Frontal cortex (tissue), 4 donors: ENCODE measurements around the gene ZNF432. TPM values are rescaled to one million over a fixed set of nuclear protein-coding genes. Genes with fewer than 3 reads are reported as not detected.
"Not testable (repeated sequence)": the region's sequence is repeated elsewhere in the genome, so short reads cannot be mapped to it uniquely, and the experiment has no call there.

ENCODE experiments used
- DNase-seq, 2 donors: peaks; one replicate each; pipeline ENCODE4 v3.0.0; 2012; ENCODE audit warnings: low spot score in 2 of 2
- FAIRE-seq: peaks from 2 replicates; lab custom pipeline; 2012; peaks lifted over from hg19 to GRCh38; lab: Jason Lieb, UNC
- total RNA-seq: library from RNA; depleted of rRNA; stranded (reverse); fragments of >200 nt; gene quantifications from one replicate; pipeline ENCODE4 v1.2.3, GENCODE V29; 2014
- donor health status: control.
- donor health status: control.
- donor health status: control.

ZNF432 gene
- total RNA-seq: 18.8 TPM

GRCh38 chr19:52048555-52049501 lies at the start of gene ZNF432:
ZNF432 (minus strand) TSS chr19:52048838; CDS start chr19:52046868, 1,970 bp downstream.
- FAIRE-seq (no peak), DNase-seq (peak; percentile 62 to 82)

GRCh38 chr19:52096416-52096815 lies 47.8 kb upstream of the ZNF432 start:
- not testable (repeated sequence) for DNase-seq, FAIRE-seq

GRCh38 chr19:52095172-52096014 lies 46.8 kb upstream of the ZNF432 start, which contains the start of gene ZNF841:
ZNF841 (minus strand) TSS chr19:52095765; CDS start chr19:52084801, 10,964 bp downstream.
- no peak for FAIRE-seq

GRCh38 chr19:52094526-52095130 lies 46.0 kb upstream of the ZNF432 start:
- no peak for FAIRE-seq

More at GRCh38 chr19:52095172-52096014, 46.8 kb upstream of the ZNF432 start, which contains the start of gene ZNF841:
- peak; percentile 58 to 89 for DNase-seq

DNA sequence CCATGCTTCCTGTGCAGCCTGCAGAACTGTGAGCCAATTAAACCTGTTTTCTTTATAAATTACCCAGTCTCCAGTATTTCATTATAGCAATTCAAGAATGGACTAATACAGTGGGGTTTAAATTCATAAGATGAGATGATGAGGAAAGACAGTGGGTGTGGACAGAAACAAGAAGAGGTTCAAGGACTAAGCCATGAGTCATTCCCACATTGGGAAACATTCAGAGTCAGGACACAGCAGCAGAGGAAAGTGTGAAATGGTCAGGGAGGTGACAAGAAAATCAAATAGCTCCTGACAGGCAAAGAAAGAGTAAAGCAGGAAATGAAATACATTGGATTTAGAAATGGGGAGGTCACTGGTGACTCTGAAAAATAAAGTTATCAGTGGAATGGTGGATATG lies 37.8 kb upstream of the ZNF432 start:
- FAIRE-seq: no peak
- no peak for DNase-seq

More at GRCh38 chr19:52094526-52095130, 46.0 kb upstream of the ZNF432 start:
- DNase-seq: no peak

DNA sequence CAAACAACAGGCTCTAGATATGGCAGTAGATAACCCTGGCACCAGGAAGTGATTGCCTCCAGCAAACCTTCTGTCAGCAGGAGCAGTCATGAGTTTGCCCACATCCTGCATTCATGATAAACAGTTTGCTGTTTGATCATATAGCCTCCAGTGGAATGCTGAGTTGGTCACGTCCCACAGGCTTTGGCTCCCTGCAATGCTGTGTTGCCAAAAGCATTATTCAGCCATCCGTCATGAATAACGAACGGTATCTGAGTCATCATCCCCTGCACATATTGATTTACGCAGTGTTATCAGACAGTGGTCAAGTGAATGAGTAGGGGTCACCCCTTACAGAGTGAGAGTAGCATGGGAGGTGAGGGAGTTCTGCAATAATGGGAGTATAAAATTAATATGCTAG lies 21.9 kb upstream of the ZNF432 start:
- DNase-seq: no peak

DNA sequence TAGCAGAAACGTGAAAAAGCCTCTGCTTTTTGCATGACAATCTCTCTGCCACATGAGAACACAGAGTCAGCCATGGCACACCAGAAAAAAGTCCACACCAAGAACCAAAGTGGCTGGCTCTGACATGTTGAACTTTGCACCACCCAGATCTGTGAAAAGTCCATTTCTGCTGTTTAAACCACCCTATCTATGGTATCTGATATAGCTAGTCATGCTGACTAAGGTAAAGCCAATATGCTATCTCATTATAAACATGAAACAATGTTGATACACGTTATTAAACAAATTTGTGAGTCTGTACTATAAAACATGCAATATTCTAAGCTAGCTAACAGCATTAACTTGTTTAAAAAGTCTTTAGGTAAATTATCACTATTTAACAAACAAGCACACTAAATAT lies 21.0 kb upstream of the ZNF432 start:
- FAIRE-seq (no peak), DNase-seq (no peak)

More for the DNA sequence above, 21.9 kb upstream of the ZNF432 start:
- FAIRE-seq: no peak

- no peak for DNase-seq
- FAIRE-seq: no peak
These were observed 17.7 kb upstream of the ZNF432 start for GRCh38 chr19:52066258-52066863.

- DNase-seq (no peak), FAIRE-seq (no peak)
These were observed 16.8 kb upstream of the ZNF432 start for GRCh38 chr19:52065399-52065798.

DNA sequence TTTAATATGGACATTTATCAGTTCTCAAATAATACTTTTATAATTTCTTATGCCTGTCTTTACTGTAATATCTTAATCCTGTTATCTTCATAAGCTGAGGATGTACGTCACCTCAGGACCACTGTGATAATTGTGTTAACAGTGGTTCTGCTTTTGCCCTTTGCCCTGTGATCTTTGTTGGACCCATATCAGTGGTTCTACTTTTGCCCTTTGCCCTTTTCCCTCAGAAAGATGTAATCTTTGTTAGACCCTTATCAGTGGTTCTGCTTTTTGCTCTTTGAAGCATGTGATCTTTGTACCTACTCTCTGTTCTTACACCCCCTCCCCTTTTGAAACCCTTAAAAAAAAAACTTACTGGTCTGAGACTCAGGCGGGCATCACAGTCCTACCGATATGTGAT lies 7.8 kb upstream of the ZNF432 start:
- not testable (repeated sequence) for FAIRE-seq, DNase-seq

DNA sequence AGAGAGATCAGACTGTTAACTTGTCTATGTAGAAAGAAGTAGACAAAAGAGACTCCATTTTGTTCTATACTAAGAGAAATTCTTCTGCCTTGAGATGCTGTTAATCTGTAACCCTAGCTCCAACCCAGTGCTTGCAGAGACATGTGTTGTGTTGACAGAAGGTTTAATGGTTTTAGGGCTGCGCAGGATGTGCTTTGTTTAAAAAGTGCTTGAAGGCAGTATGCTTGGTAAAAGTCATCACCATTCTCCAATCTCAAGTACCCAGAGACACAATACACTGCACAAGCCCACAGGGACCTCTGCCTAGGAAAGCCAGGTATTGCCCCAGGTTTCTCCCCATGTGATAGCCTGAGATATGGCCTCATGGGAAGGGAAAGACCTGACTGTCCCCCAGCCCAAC lies 3.1 kb upstream of the ZNF432 start:
- DNase-seq, FAIRE-seq: not testable (repeated sequence)

DNA sequence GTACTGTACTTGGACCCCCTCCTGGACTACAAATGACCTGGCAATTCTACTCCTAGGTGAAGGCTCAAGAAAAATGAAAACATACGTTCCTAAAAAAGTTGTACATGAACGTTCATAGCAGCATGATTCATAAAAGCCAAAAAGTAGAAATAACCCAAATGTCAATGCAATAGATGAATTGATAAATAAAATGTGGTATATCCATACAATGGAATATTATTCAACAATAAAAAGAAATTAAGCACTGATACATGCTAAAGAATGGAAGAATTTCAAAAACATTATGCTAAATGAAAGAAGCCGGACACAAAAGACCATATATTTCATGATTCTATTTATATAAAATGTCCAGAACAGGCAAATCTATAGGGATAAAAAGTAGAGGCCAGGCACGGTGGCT lies 9.5 kb downstream of the ZNF432 start:
- no peak for FAIRE-seq
- no peak for DNase-seq

DNA sequence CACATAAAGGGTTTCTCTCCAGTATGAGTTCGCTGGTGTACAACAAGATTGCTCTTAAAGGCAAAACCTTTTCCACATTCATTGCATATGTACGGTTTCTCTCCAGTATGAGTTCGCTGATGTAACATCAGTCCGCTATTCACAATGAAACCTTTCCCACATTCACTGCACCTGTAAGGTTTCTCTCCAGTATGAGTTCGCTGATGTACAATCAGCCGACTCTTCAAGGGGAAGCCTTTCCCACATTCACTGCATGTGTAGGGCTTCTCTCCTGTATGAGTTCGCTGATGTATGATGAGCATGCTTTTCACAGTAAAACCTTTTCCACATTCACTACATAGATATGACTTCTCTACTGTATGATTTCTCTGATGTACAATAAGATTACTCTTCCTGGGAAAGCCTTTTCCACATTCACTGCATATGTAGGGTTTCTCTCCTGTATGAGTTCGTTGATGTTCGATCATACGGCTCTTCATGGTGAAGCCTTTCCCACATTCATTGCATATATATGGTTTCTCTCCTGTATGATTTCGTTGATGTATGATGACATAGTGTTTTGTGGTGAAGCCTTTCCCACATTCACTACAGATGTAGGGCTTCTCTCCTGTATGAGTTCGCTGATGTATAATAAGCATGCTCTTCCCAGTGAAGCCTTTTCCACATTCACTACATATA lies 14.4 kb downstream of the ZNF432 start:
- DNase-seq: no peak
- no peak for FAIRE-seq

GRCh38 chr19:52028780-52029123 lies 19.9 kb downstream of the ZNF432 start:
- DNase-seq: no peak
- no peak for FAIRE-seq

- peak; percentile 71 to 80 for DNase-seq
- FAIRE-seq: no peak
These were observed 20.4 kb downstream of the ZNF432 start, which contains the start of gene ZNF614 for GRCh38 chr19:52028027-52028779. ZNF614 (minus strand) TSS chr19:52028379; CDS start chr19:52025745, 2,634 bp downstream.

GRCh38 chr19:52026255-52026990 lies 22.2 kb downstream of the ZNF432 start:
- FAIRE-seq, DNase-seq: not testable (repeated sequence)

DNA sequence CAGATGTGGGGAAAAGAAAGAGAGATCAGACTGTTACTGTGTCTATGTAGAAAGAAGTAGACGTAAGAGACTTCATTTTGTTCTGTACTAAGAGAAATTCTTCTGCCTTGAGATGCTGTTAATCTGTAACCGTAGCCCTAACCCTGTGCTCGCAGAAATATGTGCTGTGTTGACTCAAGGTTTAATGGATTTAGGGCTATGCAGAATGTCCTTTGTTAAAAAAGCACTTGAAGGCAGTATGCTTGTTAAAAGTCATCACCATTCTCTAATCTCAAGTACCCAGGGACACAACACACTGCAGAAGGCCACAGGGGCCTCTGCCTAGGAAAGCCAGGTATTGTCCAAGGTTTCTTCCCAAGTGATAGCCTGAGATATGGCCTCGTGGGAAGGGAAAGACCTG lies 24.2 kb downstream of the ZNF432 start:
- not testable (repeated sequence) for DNase-seq, FAIRE-seq
